GM18517 (cell line): ENCODE results near the gene ZNF532.
A peak's percentile ranks its signal among the peaks of the same experiment; 100 is the strongest.

Experiments
- ATAC-seq: cut with Tn5 transposase; IDR thresholded peaks from one replicate; pipeline ENCODE4 v1.9.1; 2021; ENCODE audit warnings: mild to moderate bottlenecking, moderate library complexity; ENCODE audit not compliant: unreplicated experiment

Gene ZNF532

GRCh38 chr18:58941426-58942099, 76.9 kb downstream of the ZNF532 start:
- no peak for ATAC-seq

- ATAC-seq, result no peak
These were observed 79.2 kb downstream of the ZNF532 start for GRCh38 chr18:58943896-58944295.

GRCh38 chr18:58947136-58947732, 82.6 kb downstream of the ZNF532 start:
- peak; percentile 41 for ATAC-seq

GRCh38 chr18:58949031-58949430, 84.4 kb downstream of the ZNF532 start:
- ATAC-seq, result no peak

GRCh38 chr18:58951986-58952702, 87.5 kb downstream of the ZNF532 start:
- ATAC-seq, result no peak

- ATAC-seq, result no peak
These were observed 88.2 kb downstream of the ZNF532 start for GRCh38 chr18:58952858-58953257.

- ATAC-seq, result no peak
These were observed 89.0 kb downstream of the ZNF532 start for GRCh38 chr18:58953627-58954026.

- no peak for ATAC-seq
These were observed 90.3 kb downstream of the ZNF532 start for GRCh38 chr18:58955001-58955400.

- no peak for ATAC-seq
These were observed 91.1 kb downstream of the ZNF532 start for GRCh38 chr18:58955738-58956137.

- ATAC-seq, result no peak
These were observed 94.0 kb downstream of the ZNF532 start for GRCh38 chr18:58958628-58959027.

- ATAC-seq, result no peak
These were observed 95.8 kb downstream of the ZNF532 start for GRCh38 chr18:58960508-58960907.

- no peak for ATAC-seq
These were observed 96.5 kb downstream of the ZNF532 start for GRCh38 chr18:58960946-58961722.

- no peak for ATAC-seq
These were observed 97.7 kb downstream of the ZNF532 start for GRCh38 chr18:58962336-58962735.

GRCh38 chr18:58965291-58966004, 100.8 kb downstream of the ZNF532 start:
- no peak for ATAC-seq

GRCh38 chr18:58966005-58966677, 101.5 kb downstream of the ZNF532 start:
- no peak for ATAC-seq

GRCh38 chr18:58966704-58967103, 102.0 kb downstream of the ZNF532 start:
- ATAC-seq, result no peak

- no peak for ATAC-seq
These were observed 103.1 kb downstream of the ZNF532 start for GRCh38 chr18:58967751-58968254.

- peak; percentile 85 for ATAC-seq
These were observed 106.5 kb downstream of the ZNF532 start for GRCh38 chr18:58970943-58971790.

- no peak for ATAC-seq
These were observed 110.6 kb downstream of the ZNF532 start for GRCh38 chr18:58975296-58975695.
